Liver (tissue), 9 donors: ENCODE results near the gene HIPK2. TPM values are rescaled to one million over a fixed set of nuclear protein-coding genes. Genes with fewer than 3 reads are reported as not detected.

Experiments
- DNase-seq: peaks from one replicate; pipeline ENCODE4 v3.0.0-alpha.2; 2017; ENCODE audit warnings: low spot score
- H3K27ac ChIP-seq, 2 donors: one replicate each; pipeline ENCODE4 v1.7.0; 2013; ENCODE audit warnings: inconsistent platforms in 2 of 2, low read length in 2 of 2, control low read depth in 1 of 2, low read depth in 1 of 2, mild to moderate bottlenecking in 1 of 2
- H3K27me3 ChIP-seq, 4 donors: one replicate each; pipeline versions ENCODE4 v1.6.1 to v1.7.0; 2013; ENCODE audit warnings: low read length in 3 of 4, inconsistent platforms in 1 of 4, mild to moderate bottlenecking in 1 of 4, moderate library complexity in 1 of 4; ENCODE audit not compliant: control insufficient read depth in 4 of 4, insufficient read depth in 4 of 4
- H3K36me3 ChIP-seq, 4 donors: one replicate each; pipeline versions ENCODE4 v1.6.1 to v1.7.0; 2013; ENCODE audit warnings: low read length in 3 of 4, mild to moderate bottlenecking in 3 of 4, low read depth in 1 of 4, moderate library complexity in 1 of 4; ENCODE audit not compliant: control insufficient read depth in 4 of 4, insufficient read depth in 3 of 4
- H3K4me1 ChIP-seq, 4 donors: one replicate each; pipeline versions ENCODE4 v1.6.1 to v1.7.0; 2013; ENCODE audit warnings: low read length in 3 of 4, mild to moderate bottlenecking in 3 of 4, moderate library complexity in 1 of 4; ENCODE audit not compliant: control insufficient read depth in 4 of 4, insufficient read depth in 4 of 4
- H3K4me3 ChIP-seq, 3 donors: one replicate each; pipeline versions ENCODE4 v1.6.1 to v1.7.0; 2013; ENCODE audit warnings: low read length in 3 of 3, control low read depth in 1 of 3, low read depth in 1 of 3, mild to moderate bottlenecking in 1 of 3
- H3K9ac ChIP-seq, 2 donors: one replicate each; pipeline ENCODE4 v1.7.0; 2013; ENCODE audit warnings: low read length in 2 of 2, mild to moderate bottlenecking in 2 of 2, moderate library complexity in 2 of 2, control low read depth in 1 of 2, low read depth in 1 of 2
- H3K9me3 ChIP-seq, 4 donors: one replicate each; pipeline versions ENCODE4 v1.6.1 to v1.7.0; 2013; ENCODE audit warnings: low read length in 3 of 4; ENCODE audit not compliant: control insufficient read depth in 4 of 4
- ATF3 ChIP-seq: IDR thresholded peaks from 2 replicates; pipeline ENCODE4 v1.6.1; 2016; ENCODE audit warnings: antibody characterized with exemption
- EGR1 ChIP-seq, 2 donors: IDR thresholded peaks; 2 replicates each; pipeline ENCODE4 v1.6.1; 2016 to 2018; ENCODE audit warnings: antibody characterized with exemption in 2 of 2, low read depth in 2 of 2
- FOXA1 ChIP-seq: IDR thresholded peaks from 2 replicates; pipeline ENCODE4 v1.6.1; 2016; ENCODE audit warnings: antibody characterized with exemption
- FOXA2 ChIP-seq: IDR thresholded peaks from 2 replicates; pipeline ENCODE4 v1.6.1; 2016; ENCODE audit warnings: antibody characterized with exemption
- GABPA ChIP-seq, 2 donors: IDR thresholded peaks in 1 of 2; conservative IDR thresholded peaks in 1 of 2; 2 replicates each; pipeline ENCODE4 v1.6.1; 2016; ENCODE audit warnings: antibody characterized with exemption in 2 of 2, mild to moderate bottlenecking in 1 of 2, moderate library complexity in 1 of 2
- HNF4A ChIP-seq, 2 donors: conservative IDR thresholded peaks; 2 replicates each; pipeline ENCODE4 v1.6.1; 2016; ENCODE audit warnings: antibody characterized with exemption in 2 of 2, mild to moderate bottlenecking in 2 of 2
- HNF4G ChIP-seq: IDR thresholded peaks from 2 replicates; pipeline ENCODE4 v1.6.1; 2016; ENCODE audit warnings: antibody characterized with exemption
- JUND ChIP-seq, 2 donors: IDR thresholded peaks; 2 replicates each; pipeline ENCODE4 v1.6.1; 2016; ENCODE audit warnings: antibody characterized with exemption in 2 of 2
- NR2F2 ChIP-seq: IDR thresholded peaks from 2 replicates; pipeline ENCODE4 v1.6.1; 2016; ENCODE audit warnings: antibody characterized with exemption
- RAD21 ChIP-seq, 2 donors: IDR thresholded peaks; 2 replicates each; pipeline ENCODE4 v1.6.1; 2016; ENCODE audit warnings: antibody characterized with exemption in 2 of 2, mild to moderate bottlenecking in 2 of 2
- RXRA ChIP-seq, 2 donors: IDR thresholded peaks; 2 replicates each; pipeline ENCODE4 v1.6.1; 2017 to 2018; ENCODE audit warnings: antibody characterized with exemption in 2 of 2, mild to moderate bottlenecking in 1 of 2
- SP1 ChIP-seq: IDR thresholded peaks from 2 replicates; pipeline ENCODE4 v1.6.1; 2018; ENCODE audit warnings: antibody characterized with exemption, mild to moderate bottlenecking
- TAF1 ChIP-seq: conservative IDR thresholded peaks from 2 replicates; pipeline ENCODE4 v1.6.1; 2016; ENCODE audit warnings: antibody characterized with exemption, mild to moderate bottlenecking
- YY1 ChIP-seq: IDR thresholded peaks from 2 replicates; pipeline ENCODE4 v1.6.1; 2016; ENCODE audit warnings: antibody characterized with exemption, mild to moderate bottlenecking
- WGBS: extraction: QIAGEN DNeasy Blood & Tissue Kit; methylation state at CpG from one replicate; pipeline ENCODE4 v1.1.7; 2013; 5-methylcytosine and 5-hydroxymethylcytosine counted together
- polyA plus RNA-seq, 2 donors: library from polyadenylated mRNA; stranded (reverse) in 1 of 2; unstranded in 1 of 2; fragments of 200-250 nt in 1 of 2; fragments of >200 nt in 1 of 2; fragmentation: Nextera tagmentation in 1 of 2; extraction: Ambion mirVana in 1 of 2; gene quantifications; one replicate each; pipeline versions ENCODE4 v1.2.1 to v1.2.3, GENCODE V29; 2013 to 2015
- total RNA-seq, 2 donors: library from RNA; depleted of rRNA; stranded (reverse); fragments of >200 nt; gene quantifications; one replicate each; pipeline ENCODE4 v1.2.3, GENCODE V29; 2014
- TF ChIP-seq, protein P1 (sequence below): IDR thresholded peaks from 2 replicates; pipeline ENCODE4 v1.6.1; 2016; ENCODE audit warnings: antibody characterized with exemption
- TF ChIP-seq, protein P2 (sequence below): IDR thresholded peaks from 2 replicates; pipeline ENCODE4 v1.6.1; 2016; ENCODE audit warnings: antibody characterized with exemption
- TF ChIP-seq, protein P3 (sequence below): fragments of 150-350 bp; IDR thresholded peaks from 2 replicates; pipeline ENCODE4 v1.5.1; 2017; ENCODE audit warnings: improper control_type of control experiment, low read depth, low read length; ENCODE audit not compliant: missing input control
- donor health status: healthy.
- donor health status: healthy.
- donor health status: healthy.
- donor health status: healthy.
- donor health status: healthy.

Gene HIPK2
- total and polyA plus RNA-seq, 4 donors, result 13.1 to 48.8 (median 16.6) TPM

DNA sequence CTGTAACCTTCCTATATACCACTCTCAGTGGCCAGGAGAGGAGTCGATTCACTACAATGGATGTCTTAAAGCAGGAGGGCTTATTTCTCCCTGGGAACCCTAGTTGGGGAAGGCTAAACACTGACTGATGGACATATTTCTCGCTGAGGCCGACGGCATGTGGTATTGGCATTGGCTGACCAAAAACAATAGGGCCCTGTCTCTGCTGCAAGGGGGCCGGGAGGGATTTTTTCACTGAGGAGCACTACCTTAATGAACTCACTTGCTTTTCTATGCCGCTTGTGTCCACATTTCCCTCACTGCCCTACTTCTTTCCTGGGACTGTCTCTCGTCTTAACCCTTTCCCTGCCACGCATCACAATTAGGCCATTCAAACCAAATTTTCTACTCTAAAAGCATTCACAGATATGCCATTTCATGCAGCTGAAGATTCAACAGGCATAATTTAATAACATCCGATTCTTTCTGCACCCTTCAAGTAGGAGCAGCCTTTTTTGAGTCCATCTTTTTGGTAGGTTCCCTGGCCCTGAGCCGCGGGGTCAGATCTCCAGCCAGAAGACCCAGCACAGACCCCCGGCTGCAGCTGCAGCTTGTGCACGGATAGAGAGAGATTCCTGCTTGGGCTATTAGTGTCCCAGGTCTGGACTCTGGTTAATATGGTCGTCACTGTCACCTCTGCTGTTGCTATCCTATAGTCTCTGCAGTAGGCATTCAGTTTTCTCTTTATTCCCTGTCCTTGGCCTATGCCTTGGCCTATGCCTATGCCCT, 118.7 kb downstream of the HIPK2 start:
- no peaks in the 10 kb centered on the region for H3K36me3 ChIP-seq
- no peaks in the 10 kb centered on the region for H3K9me3 ChIP-seq
- no peak overlapping the region for H3K4me3 ChIP-seq
- WGBS, result 48% methylated on average over 14 of the region's 14 CpGs
- no peaks in the 10 kb centered on the region for H3K27me3 ChIP-seq
- H3K9ac ChIP-seq, result no peak overlapping the region
- peaks cover 35 to 90% (median 64%) of the 10 kb centered on the region in 4 donors for H3K4me1 ChIP-seq
- TF ChIP-seq GABPA (IDR thresholded peaks at IDR 0.05 in 1 of 2, conservative IDR thresholded peaks at IDR 0.05 in 1 of 2) (no peak), SP1 (no peak), EGR1 (IDR thresholded peaks at IDR 0.05; ENCODE audit: low read depth in 2 of 2) (no peak), ATF3 (no peak), YY1 (no peak), JUND (IDR thresholded peaks at IDR 0.05) (no peak), NR2F2 (no peak)
- TF ChIP-seq, protein P1, sequence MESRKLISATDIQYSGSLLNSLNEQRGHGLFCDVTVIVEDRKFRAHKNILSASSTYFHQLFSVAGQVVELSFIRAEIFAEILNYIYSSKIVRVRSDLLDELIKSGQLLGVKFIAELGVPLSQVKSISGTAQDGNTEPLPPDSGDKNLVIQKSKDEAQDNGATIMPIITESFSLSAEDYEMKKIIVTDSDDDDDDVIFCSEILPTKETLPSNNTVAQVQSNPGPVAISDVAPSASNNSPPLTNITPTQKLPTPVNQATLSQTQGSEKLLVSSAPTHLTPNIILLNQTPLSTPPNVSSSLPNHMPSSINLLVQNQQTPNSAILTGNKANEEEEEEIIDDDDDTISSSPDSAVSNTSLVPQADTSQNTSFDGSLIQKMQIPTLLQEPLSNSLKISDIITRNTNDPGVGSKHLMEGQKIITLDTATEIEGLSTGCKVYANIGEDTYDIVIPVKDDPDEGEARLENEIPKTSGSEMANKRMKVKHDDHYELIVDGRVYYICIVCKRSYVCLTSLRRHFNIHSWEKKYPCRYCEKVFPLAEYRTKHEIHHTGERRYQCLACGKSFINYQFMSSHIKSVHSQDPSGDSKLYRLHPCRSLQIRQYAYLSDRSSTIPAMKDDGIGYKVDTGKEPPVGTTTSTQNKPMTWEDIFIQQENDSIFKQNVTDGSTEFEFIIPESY, result no peak
- TF ChIP-seq, protein P2, sequence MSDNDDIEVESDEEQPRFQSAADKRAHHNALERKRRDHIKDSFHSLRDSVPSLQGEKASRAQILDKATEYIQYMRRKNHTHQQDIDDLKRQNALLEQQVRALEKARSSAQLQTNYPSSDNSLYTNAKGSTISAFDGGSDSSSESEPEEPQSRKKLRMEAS, result no peak
- peak overlapping the region; percentile 70 to 77 for H3K27ac ChIP-seq
- DNase-seq, result no peak

DNA sequence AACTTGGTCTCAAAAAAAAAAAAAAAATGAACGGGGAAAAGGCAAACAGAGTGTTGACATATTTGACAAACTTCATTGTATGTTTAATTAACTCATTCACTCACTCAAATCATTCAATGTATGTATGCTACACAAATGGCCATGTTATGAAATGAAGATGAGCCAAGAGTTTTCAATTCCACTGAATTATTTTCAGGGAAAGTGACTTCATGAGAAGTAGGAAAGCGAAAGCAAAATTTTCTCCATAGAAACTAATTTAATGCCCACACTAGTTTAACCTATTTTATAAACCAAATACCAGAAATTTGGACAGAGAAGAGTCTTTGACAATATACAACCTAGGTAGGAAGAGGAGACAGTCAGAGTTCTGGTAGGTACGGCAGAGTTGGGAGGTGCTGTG, 119.5 kb downstream of the HIPK2 start:
- no peak for TF ChIP-seq HNF4G
- TF ChIP-seq, protein P2, result no peak
- peaks cover 28 to 85% (median 59%) of the 10 kb centered on the region in 4 donors for H3K4me1 ChIP-seq
- H3K36me3 ChIP-seq, result no peaks in the 10 kb centered on the region
- peak overlapping the region in 1 of 2 donors; percentile 25 for H3K9ac ChIP-seq
- H3K27ac ChIP-seq, result peak overlapping the region; percentile 70 to 77
- H3K27me3 ChIP-seq, result no peaks in the 10 kb centered on the region
- no peaks in the 10 kb centered on the region for H3K9me3 ChIP-seq
- 43% methylated on average over 3 of the region's 3 CpGs for WGBS
- DNase-seq, result no peak
- H3K4me3 ChIP-seq, result no peak overlapping the region

DNA sequence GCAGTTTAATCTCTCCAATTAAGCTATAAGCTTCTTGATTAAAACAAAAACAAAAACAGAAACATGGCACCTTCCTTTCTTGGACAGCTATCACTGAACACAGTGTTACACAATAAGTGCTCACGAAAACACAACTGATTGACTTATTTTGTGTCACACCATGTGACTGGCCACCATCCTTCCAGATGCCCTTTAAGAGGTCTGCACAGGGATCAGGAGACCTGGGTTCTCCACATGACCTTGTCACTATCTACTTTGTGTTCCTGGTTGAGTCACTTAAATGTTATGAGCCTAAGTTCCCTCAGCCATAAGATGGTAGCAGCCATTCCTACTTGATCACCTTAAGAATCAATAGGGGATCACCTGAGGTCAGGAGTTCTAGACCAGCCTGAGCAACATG, 120.1 kb downstream of the HIPK2 start:
- H3K27me3 ChIP-seq, result no peaks in the 10 kb centered on the region
- peak overlapping the region; percentile 70 to 77 for H3K27ac ChIP-seq
- no peaks in the 10 kb centered on the region for H3K36me3 ChIP-seq
- no peak overlapping the region for H3K4me3 ChIP-seq
- no peak overlapping the region for H3K9ac ChIP-seq
- DNase-seq, result no peak
- peaks cover 23 to 79% (median 56%) of the 10 kb centered on the region in 4 donors for H3K4me1 ChIP-seq
- WGBS, result 28% methylated on average over 1 of the region's 1 CpG
- H3K9me3 ChIP-seq, result no peaks in the 10 kb centered on the region
- TF ChIP-seq SP1 (no peak), RXRA (IDR thresholded peaks at IDR 0.05) (no peak), HNF4G (no peak), YY1 (no peak), FOXA1 (no peak), FOXA2 (no peak), RAD21 (IDR thresholded peaks at IDR 0.05) (no peak), GABPA (IDR thresholded peaks at IDR 0.05 in 1 of 2, conservative IDR thresholded peaks at IDR 0.05 in 1 of 2) (no peak), TAF1 (no peak), ATF3 (no peak), JUND (IDR thresholded peaks at IDR 0.05) (no peak), HNF4A (conservative IDR thresholded peaks at IDR 0.05) (no peak), EGR1 (IDR thresholded peaks at IDR 0.05; ENCODE audit: low read depth in 2 of 2) (no peak), NR2F2 (no peak)
- TF ChIP-seq, protein P1, result no peak
- TF ChIP-seq, protein P2, result no peak
- TF ChIP-seq, protein P3, sequence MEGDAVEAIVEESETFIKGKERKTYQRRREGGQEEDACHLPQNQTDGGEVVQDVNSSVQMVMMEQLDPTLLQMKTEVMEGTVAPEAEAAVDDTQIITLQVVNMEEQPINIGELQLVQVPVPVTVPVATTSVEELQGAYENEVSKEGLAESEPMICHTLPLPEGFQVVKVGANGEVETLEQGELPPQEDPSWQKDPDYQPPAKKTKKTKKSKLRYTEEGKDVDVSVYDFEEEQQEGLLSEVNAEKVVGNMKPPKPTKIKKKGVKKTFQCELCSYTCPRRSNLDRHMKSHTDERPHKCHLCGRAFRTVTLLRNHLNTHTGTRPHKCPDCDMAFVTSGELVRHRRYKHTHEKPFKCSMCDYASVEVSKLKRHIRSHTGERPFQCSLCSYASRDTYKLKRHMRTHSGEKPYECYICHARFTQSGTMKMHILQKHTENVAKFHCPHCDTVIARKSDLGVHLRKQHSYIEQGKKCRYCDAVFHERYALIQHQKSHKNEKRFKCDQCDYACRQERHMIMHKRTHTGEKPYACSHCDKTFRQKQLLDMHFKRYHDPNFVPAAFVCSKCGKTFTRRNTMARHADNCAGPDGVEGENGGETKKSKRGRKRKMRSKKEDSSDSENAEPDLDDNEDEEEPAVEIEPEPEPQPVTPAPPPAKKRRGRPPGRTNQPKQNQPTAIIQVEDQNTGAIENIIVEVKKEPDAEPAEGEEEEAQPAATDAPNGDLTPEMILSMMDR, result no peak
